H1 (cell line): Measurements from ENCODE around the gene GPC6. TPM values are rescaled to one million over a fixed set of nuclear protein-coding genes. Genes with fewer than 3 reads are reported as not detected.

ENCODE experiments used
- CTCF ChIA-PET: fragments of 300-600 bp; sonication (Branson Sonifier 250); formaldehyde crosslinking; loops from one replicate; lab custom pipeline; 2021; ENCODE audit not compliant: partially characterized antibody; lab: Charles Lee
- POLR2A ChIA-PET: fragments of 300-600 bp; sonication (Branson Sonifier 250); formaldehyde crosslinking; loops from one replicate; lab custom pipeline; 2021; ENCODE audit warnings: inconsistent platforms; ENCODE audit not compliant: partially characterized antibody; lab: Charles Lee
- DNase-seq, 2 experiments: peaks; one replicate each; pipeline versions ENCODE4 v3.0.0 to v3.0.0-alpha.2; 2010 to 2022; ENCODE audit warnings: low spot score in 2 of 2, low read depth in 1 of 2, mixed read lengths in 1 of 2
- FAIRE-seq: peaks from 2 replicates; lab custom pipeline; 2011; peaks lifted over from hg19 to GRCh38; lab: Jason Lieb, UNC
- H2AFZ ChIP-seq: 2 replicates; pipeline ENCODE4 v1.8.1; 2012; ENCODE audit warnings: low read length, inconsistent platforms
- H2AK5ac ChIP-seq: 2 replicates; pipeline ENCODE4 v1.6.1; 2013; ENCODE audit warnings: low read depth, low read length
- H2BK120ac ChIP-seq: replicated peaks from 2 replicates; pipeline ENCODE3; 2013; ENCODE audit warnings: low read depth, low read length, inconsistent platforms
- H2BK12ac ChIP-seq: 2 replicates; pipeline ENCODE4 v1.6.1; 2013; ENCODE audit warnings: low read depth, low read length
- H2BK15ac ChIP-seq: 2 replicates; pipeline ENCODE4 v1.6.1; 2013; ENCODE audit warnings: low read length
- H2BK20ac ChIP-seq: 2 replicates; pipeline ENCODE4 v1.6.1; 2013; ENCODE audit warnings: low read length
- H2BK5ac ChIP-seq: 2 replicates; pipeline ENCODE4 v1.6.1; 2013; ENCODE audit warnings: low read depth, low read length
- H3K14ac ChIP-seq: 2 replicates; pipeline ENCODE4 v1.6.1; 2013; ENCODE audit warnings: inconsistent platforms; ENCODE audit not compliant: insufficient read length
- H3K18ac ChIP-seq: 2 replicates; pipeline ENCODE4 v1.6.1; 2013; ENCODE audit warnings: low read length; ENCODE audit errors: extremely low read depth
- H3K23ac ChIP-seq: 2 replicates; pipeline ENCODE4 v1.6.1; 2013; ENCODE audit warnings: inconsistent platforms; ENCODE audit not compliant: insufficient read length
- H3K23me2 ChIP-seq: 2 replicates; pipeline ENCODE4 v1.6.1; 2013; ENCODE audit warnings: low read depth, low read length
- H3K27ac ChIP-seq: 2 replicates; pipeline ENCODE4 v1.6.1; 2011; ENCODE audit warnings: low read depth, low read length, inconsistent platforms
- H3K27me3 ChIP-seq, 4 experiments: replicated peaks in 1 of 4; 1 replicate in 1 of 4; 2 replicates in 3 of 4; pipeline versions ENCODE4 v1.6.1 to v1.8.1; 2011 to 2013; ENCODE audit warnings: low read length in 3 of 4, mild to moderate bottlenecking in 3 of 4, inconsistent platforms in 2 of 4, mixed read lengths in 2 of 4, moderate library complexity in 1 of 4; ENCODE audit not compliant: control insufficient read depth in 3 of 4, insufficient read depth in 3 of 4; ENCODE audit errors: extremely low read depth in 1 of 4
- H3K36me3 ChIP-seq, 4 experiments: 2 replicates each; pipeline versions ENCODE4 v1.6.1 to v1.8.1; 2011 to 2013; ENCODE audit warnings: mild to moderate bottlenecking in 4 of 4, low read length in 3 of 4, moderate library complexity in 2 of 4, control low read depth in 1 of 4, inconsistent platforms in 1 of 4; ENCODE audit not compliant: insufficient read depth in 4 of 4, control insufficient read depth in 2 of 4
- H3K4ac ChIP-seq: replicated peaks from 2 replicates; pipeline ENCODE3; 2013; ENCODE audit warnings: low read length, low read depth, mixed read lengths, inconsistent platforms; ENCODE audit not compliant: insufficient read length
- H3K4me1 ChIP-seq, 4 experiments: replicated peaks in 1 of 4; 1 replicate in 1 of 4; 2 replicates in 3 of 4; pipeline versions ENCODE4 v1.6.1 to v1.8.1; 2011 to 2013; ENCODE audit warnings: low read length in 3 of 4, inconsistent platforms in 2 of 4, mixed read lengths in 1 of 4; ENCODE audit not compliant: insufficient read depth in 4 of 4, control insufficient read depth in 3 of 4
- H3K4me2 ChIP-seq, 2 experiments: 2 replicates each; pipeline versions ENCODE4 v1.6.1 to v1.8.1; 2011 to 2013; ENCODE audit warnings: low read depth in 2 of 2, low read length in 2 of 2, control low read depth in 1 of 2, inconsistent platforms in 1 of 2, mild to moderate bottlenecking in 1 of 2; ENCODE audit not compliant: insufficient read depth in 1 of 2
- H3K4me3 ChIP-seq, 4 experiments: fragments of 200-600, 300-600 bp in 1 of 4; sonication (generic), shearing (Covaris generic), sonication (Bioruptor Twin) in 1 of 4; 2 replicates each; pipeline versions ENCODE4 v1.5.1 to v1.8.1; 2011 to 2016; ENCODE audit warnings: low read length in 4 of 4, low read depth in 3 of 4, control low read depth in 2 of 4, inconsistent platforms in 2 of 4, mild to moderate bottlenecking in 2 of 4, mixed read lengths in 1 of 4, moderate library complexity in 1 of 4; ENCODE audit not compliant: insufficient read depth in 2 of 4; ENCODE audit errors: extremely low read depth in 1 of 4
- H3K56ac ChIP-seq: replicated peaks from 2 replicates; pipeline ENCODE3; 2013; ENCODE audit warnings: low read depth, mild to moderate bottlenecking, mixed read lengths, low read length, inconsistent platforms; ENCODE audit not compliant: insufficient read length
- H3K79me1 ChIP-seq: 2 replicates; pipeline ENCODE4 v1.6.1; 2013; ENCODE audit warnings: low read depth, low read length, control low read depth
- H3K79me2 ChIP-seq, 2 experiments: 2 replicates each; pipeline versions ENCODE4 v1.6.1 to v1.8.1; 2012 to 2013; ENCODE audit warnings: low read length in 2 of 2, mild to moderate bottlenecking in 2 of 2, inconsistent platforms in 1 of 2; ENCODE audit not compliant: insufficient read depth in 2 of 2, control insufficient read depth in 1 of 2
- H3K9ac ChIP-seq, 4 experiments: replicated peaks in 1 of 4; 1 replicate in 1 of 4; 2 replicates in 3 of 4; pipeline versions ENCODE4 v1.6.1 to v1.8.1; 2011 to 2013; ENCODE audit warnings: low read depth in 3 of 4, low read length in 3 of 4, control low read depth in 2 of 4, mild to moderate bottlenecking in 2 of 4, moderate library complexity in 2 of 4, inconsistent platforms in 1 of 4; ENCODE audit errors: extremely low read depth in 1 of 4
- H3K9me3 ChIP-seq, 2 experiments: 2 replicates each; pipeline versions ENCODE4 v1.6.1 to v1.8.1; 2012 to 2013; ENCODE audit warnings: mild to moderate bottlenecking in 2 of 2, moderate library complexity in 2 of 2, control low read depth in 1 of 2, inconsistent platforms in 1 of 2, low read depth in 1 of 2, low read length in 1 of 2, mixed read lengths in 1 of 2; ENCODE audit not compliant: insufficient read depth in 2 of 2
- H4K20me1 ChIP-seq, 2 experiments: replicated peaks in 1 of 2; 2 replicates each; pipeline versions ENCODE3 to v1.8.1; 2011 to 2013; ENCODE audit warnings: inconsistent platforms in 2 of 2, low read length in 2 of 2, mild to moderate bottlenecking in 1 of 2; ENCODE audit not compliant: insufficient read depth in 2 of 2, control insufficient read depth in 1 of 2
- H4K5ac ChIP-seq: 2 replicates; pipeline ENCODE4 v1.6.1; 2013; ENCODE audit warnings: low read length, low read depth, mixed read lengths, inconsistent platforms; ENCODE audit not compliant: insufficient read length
- H4K8ac ChIP-seq: 2 replicates; pipeline ENCODE4 v1.8.0; 2013; ENCODE audit warnings: mild to moderate bottlenecking, moderate library complexity, low read length, inconsistent platforms; ENCODE audit not compliant: insufficient read depth; ENCODE audit errors: extremely low read depth
- H4K91ac ChIP-seq: replicated peaks from 2 replicates; pipeline ENCODE3; 2013; ENCODE audit warnings: low read length, mixed read lengths, inconsistent platforms; ENCODE audit not compliant: insufficient read length
- CHD2 ChIP-seq: IDR thresholded peaks from 2 replicates; pipeline ENCODE4 v1.6.1; 2012; ENCODE audit warnings: low read length, improper control_type of control experiment
- FOSL1 ChIP-seq: IDR thresholded peaks from 2 replicates; pipeline ENCODE4 v1.6.1; 2011; ENCODE audit warnings: mild to moderate bottlenecking, low read depth, low read length, moderate library complexity; ENCODE audit not compliant: insufficient read depth
- GTF2F1 ChIP-seq: IDR thresholded peaks from 2 replicates; pipeline ENCODE4 v1.6.1; 2012; ENCODE audit warnings: low read depth, low read length, improper control_type of control experiment, borderline replicate concordance
- HDAC6 ChIP-seq: IDR thresholded peaks from one replicate; pipeline ENCODE4 v1.7.1; 2012; ENCODE audit warnings: low read depth, mild to moderate bottlenecking, inconsistent platforms, low read length, moderate library complexity
- JUN ChIP-seq: IDR thresholded peaks from 2 replicates; pipeline ENCODE4 v1.6.1; 2011; ENCODE audit warnings: low read depth, mild to moderate bottlenecking, improper control_type of control experiment, low read length
- NANOG ChIP-seq: IDR thresholded peaks from 2 replicates; pipeline ENCODE4 v1.6.1; 2011; ENCODE audit warnings: low read length, low read depth, mild to moderate bottlenecking, inconsistent platforms; ENCODE audit not compliant: insufficient read depth, poor library complexity, severe bottlenecking
- PHF8 ChIP-seq: fragments of 200-600 bp; sonication (generic); conservative IDR thresholded peaks from 2 replicates; pipeline ENCODE4 v1.7.1; 2012; ENCODE audit warnings: low read depth, mild to moderate bottlenecking, inconsistent platforms, low read length, moderate library complexity
- RNF2 ChIP-seq: fragments of 200-900, 300-1000 bp; sonication (generic); IDR thresholded peaks from 2 replicates; pipeline ENCODE4 v1.7.1; 2016; ENCODE audit warnings: borderline replicate concordance, low read depth, mild to moderate bottlenecking, antibody characterized with exemption, low read length; ENCODE audit not compliant: poor library complexity, severe bottlenecking; ENCODE audit errors: missing control alignments
- RXRA ChIP-seq: IDR thresholded peaks from 2 replicates; pipeline ENCODE4 v1.6.1; 2011; ENCODE audit warnings: low read depth, mild to moderate bottlenecking, low read length, moderate library complexity; ENCODE audit not compliant: insufficient read depth
- SP2 ChIP-seq: IDR thresholded peaks from 2 replicates; pipeline ENCODE4 v1.6.1; 2012; ENCODE audit warnings: mild to moderate bottlenecking, low read length, inconsistent platforms
- SUZ12 ChIP-seq: fragments of 200-600 bp; sonication (generic); IDR thresholded peaks from 2 replicates; pipeline ENCODE4 v1.6.1; 2012; ENCODE audit warnings: mild to moderate bottlenecking, inconsistent platforms, low read length, moderate library complexity, mixed read lengths
- TAF7 ChIP-seq: optimal IDR thresholded peaks from 2 replicates; pipeline ENCODE3; 2011; ENCODE audit warnings: low read depth, mild to moderate bottlenecking, inconsistent platforms, low read length, moderate library complexity, borderline replicate concordance
- YY1 ChIP-seq: IDR thresholded peaks from 2 replicates; pipeline ENCODE4 v1.6.1; 2011; ENCODE audit warnings: low read depth, mild to moderate bottlenecking, low read length
- WGBS, 2 experiments: shearing (Covaris generic) in 1 of 2; methylation state at CpG; one replicate each; pipeline versions ENCODE4 v1.1.6 to v1.1.7; 2013 to 2015; ENCODE audit warnings: low lambda C conversion rate in 2 of 2, mixed read lengths in 2 of 2, inconsistent platforms in 1 of 2, low coverage in 1 of 2, missing lambda C conversion rate in 1 of 2; ENCODE audit not compliant: insufficient replicate concordance in 2 of 2, insufficient coverage in 1 of 2, insufficient read length in 1 of 2; ENCODE audit errors: extremely low coverage in 1 of 2, missing lambda C conversion rate in 1 of 2; 5-methylcytosine and 5-hydroxymethylcytosine counted together
- polyA plus RNA-seq, 7 experiments: library from polyadenylated mRNA; depleted of rRNA in 3 of 7; stranded (reverse) in 5 of 7; unstranded in 2 of 7; fragments of >200 nt in 5 of 7; fragments of 200-250 nt in 2 of 7; gene quantifications; 1 replicate in 5 of 7; 2 replicates in 1 of 7; 4 replicates in 1 of 7; pipeline versions ENCODE4 v1.2.1 to v1.2.3, GENCODE V29; 2011 to 2013; ENCODE audit warnings: missing spikeins in 2 of 7, mixed read lengths in 2 of 7
- total RNA-seq: library from RNA; stranded (reverse); fragmentation: NEBNext Ultra II Directional; extraction: Animal tissue kit (Norgen Biotek cat#: 25700); gene quantifications from 2 replicates; pipeline ENCODE4 v1.2.1, GENCODE V29; 2021

The GPC6 gene
- total and polyA plus RNA-seq, 2 of the 8 experiments (the other 6 are each of a cell fraction or from before 2014, with no cell fraction given): 5.4 to 12.0 TPM

GRCh38 chr13:93309886-93310523 is 83.4 kb downstream of the GPC6 start:
- DNase-seq: no peak
- Histone ChIP-seq H2BK20ac (no peak overlapping the region), H3K4ac (no peak overlapping the region), H3K4me1 (peaks cover 0 to 8% (median 2%) of the 10 kb centered on the region in 4 experiments; a peak in 3 of 7 replicates), H3K79me1 (no peaks in the 10 kb centered on the region), H3K23me2 (no peaks in the 10 kb centered on the region; the same call in 1 of the 2 replicates), H3K56ac (no peak overlapping the region), H2BK12ac (no peak overlapping the region), H2BK15ac (no peak overlapping the region), H2AK5ac (no peak overlapping the region), H3K4me2 (no peak overlapping the region), H3K27ac (no peak overlapping the region), H4K20me1 (no peaks in the 10 kb centered on the region), H3K36me3 (no peaks in the 10 kb centered on the region), H3K27me3 (no peaks in the 10 kb centered on the region), H3K9ac (no peak overlapping the region), H2AFZ (no peak overlapping the region), H3K4me3 (no peak overlapping the region), H3K18ac (no peak overlapping the region), H2BK120ac (no peak overlapping the region), H4K91ac (no peak overlapping the region), H3K23ac (no peak overlapping the region), H4K5ac (no peak overlapping the region), H3K79me2 (no peaks in the 10 kb centered on the region), H2BK5ac (no peak overlapping the region), H4K8ac (no peak overlapping the region), H3K14ac (no peak overlapping the region), H3K9me3 (no peaks in the 10 kb centered on the region)
- no peak for FAIRE-seq
- ChIA-PET CTCF (no interaction called here), POLR2A (no interaction called here)
- WGBS, 2 experiments: 88% methylated on average over 7 of the region's 7 CpGs; no CpG with 5 or more reads in 1 of the 2 experiments
- TF ChIP-seq GTF2F1 (no peak), PHF8 (no peak), SUZ12 (no peak), RXRA (no peak), JUN (no peak), RNF2 (no peak), HDAC6 (no peak), YY1 (no peak), TAF7 (no peak), SP2 (no peak), FOSL1 (no peak), CHD2 (no peak), NANOG (no peak)
